IMR-90 (cell line): Measurements from ENCODE around the gene EME2. TPM values are rescaled to one million over a fixed set of nuclear protein-coding genes. Genes with fewer than 3 reads are reported as not detected.

Experiments used
- ATAC-seq: fragments of 200-7000 bp; cut with Tn5 transposase; 2 replicates; pipeline ENCODE4 v1.9.1; 2020; ENCODE audit warnings: low read depth, mild to moderate bottlenecking, moderate library complexity
- BruUV-seq: library from RNA; stranded (reverse); fragments of 400-500 nt; replicated peaks from 2 replicates; lab custom pipeline; 2021; lab: Mats Ljungman, UMichigan
- CTCF ChIA-PET: fragments of 300-600 bp; formaldehyde crosslinking; extraction: SDS; loops from one replicate; lab custom pipeline; 2021; ENCODE audit warnings: antibody characterized with exemption; lab: Yijun Ruan, JAX
- POLR2A ChIA-PET: fragments of 300-600 bp; sonication (Branson Sonifier 250); formaldehyde crosslinking; loops from one replicate; lab custom pipeline; 2022; ENCODE audit warnings: antibody characterized with exemption; ENCODE audit not compliant: unreplicated experiment; lab: Charles Lee
- DNase-seq: peaks from one replicate; pipeline ENCODE4 v3.0.0; 2013
- H2AFZ ChIP-seq: replicated peaks from 2 replicates; pipeline ENCODE3; 2013; ENCODE audit warnings: low read length, mild to moderate bottlenecking; ENCODE audit not compliant: poor library complexity
- H2AK5ac ChIP-seq: 2 replicates; pipeline ENCODE4 v1.6.1; 2013; ENCODE audit warnings: low read depth, low read length, inconsistent platforms
- H2AK9ac ChIP-seq: replicated peaks from 2 replicates; pipeline ENCODE3; 2013; ENCODE audit warnings: mild to moderate bottlenecking, low read depth, low read length, moderate library complexity; ENCODE audit not compliant: poor library complexity
- H2BK120ac ChIP-seq: 2 replicates; pipeline ENCODE4 v1.6.1; 2013; ENCODE audit warnings: low read depth, low read length, inconsistent platforms
- H2BK15ac ChIP-seq: 3 replicates; pipeline ENCODE4 v1.6.1; 2013; ENCODE audit warnings: low read depth, low read length, inconsistent platforms
- H2BK20ac ChIP-seq: 2 replicates; pipeline ENCODE4 v1.6.1; 2013; ENCODE audit warnings: low read depth, mild to moderate bottlenecking, inconsistent platforms, low read length, moderate library complexity
- H2BK5ac ChIP-seq: 2 replicates; pipeline ENCODE4 v1.6.1; 2013; ENCODE audit warnings: mild to moderate bottlenecking, low read depth, low read length, inconsistent platforms; ENCODE audit not compliant: poor library complexity, severe bottlenecking
- H3K14ac ChIP-seq: replicated peaks from 2 replicates; pipeline ENCODE4 v1.6.1; 2013; ENCODE audit warnings: low read depth, low read length, inconsistent platforms
- H3K18ac ChIP-seq: 2 replicates; pipeline ENCODE4 v1.6.1; 2013; ENCODE audit warnings: low read depth, low read length, control low read depth
- H3K23ac ChIP-seq: 2 replicates; pipeline ENCODE4 v1.6.1; 2013; ENCODE audit warnings: low read depth, low read length, inconsistent platforms
- H3K27ac ChIP-seq: 2 replicates; pipeline ENCODE4 v1.5.1; 2013; ENCODE audit warnings: mild to moderate bottlenecking, control low read depth, low read length; ENCODE audit not compliant: insufficient read depth
- H3K27me3 ChIP-seq: 2 replicates; pipeline ENCODE4 v1.6.1; 2013; ENCODE audit warnings: low read length; ENCODE audit not compliant: control insufficient read depth, insufficient read depth
- H3K36me3 ChIP-seq: 2 replicates; pipeline ENCODE4 v1.6.1; 2013; ENCODE audit warnings: low read length, mixed read lengths; ENCODE audit not compliant: control insufficient read depth, insufficient read depth
- H3K4ac ChIP-seq: 2 replicates; pipeline ENCODE4 v1.6.1; 2013; ENCODE audit warnings: low read depth, low read length, inconsistent platforms
- H3K4me1 ChIP-seq: 2 replicates; pipeline ENCODE4 v1.6.1; 2013; ENCODE audit warnings: low read length, mixed read lengths; ENCODE audit not compliant: control insufficient read depth, insufficient read depth
- H3K4me2 ChIP-seq: 2 replicates; pipeline ENCODE4 v1.6.1; 2013; ENCODE audit warnings: low read depth, mild to moderate bottlenecking, control low read depth, low read length, moderate library complexity
- H3K4me3 ChIP-seq: 2 replicates; pipeline ENCODE4 v1.5.1; 2013; ENCODE audit warnings: low read depth, mild to moderate bottlenecking, control low read depth, low read length, moderate library complexity; ENCODE audit not compliant: insufficient read depth
- H3K56ac ChIP-seq: 2 replicates; pipeline ENCODE4 v1.6.1; 2013; ENCODE audit warnings: low read length, inconsistent platforms; ENCODE audit not compliant: insufficient read depth; ENCODE audit errors: extremely low read depth
- H3K79me1 ChIP-seq, 2 experiments: 2 replicates each; pipeline ENCODE4 v1.6.1; 2013; ENCODE audit warnings: low read length in 2 of 2, inconsistent platforms in 1 of 2, low read depth in 1 of 2
- H3K9ac ChIP-seq: 2 replicates; pipeline ENCODE4 v1.6.1; 2013; ENCODE audit warnings: low read depth, low read length, control low read depth
- H3K9me1 ChIP-seq: 2 replicates; pipeline ENCODE4 v1.6.1; 2013; ENCODE audit warnings: low read length, inconsistent platforms; ENCODE audit not compliant: insufficient read depth
- H3K9me3 ChIP-seq: 2 replicates; pipeline ENCODE4 v1.6.1; 2013; ENCODE audit warnings: low read length; ENCODE audit not compliant: control insufficient read depth, insufficient read depth
- H4K20me1 ChIP-seq: 2 replicates; pipeline ENCODE4 v1.6.1; 2013; ENCODE audit warnings: low read length, inconsistent platforms; ENCODE audit not compliant: insufficient read depth
- H4K5ac ChIP-seq: 2 replicates; pipeline ENCODE4 v1.6.1; 2013; ENCODE audit warnings: mild to moderate bottlenecking, low read depth, low read length, control low read depth
- H4K8ac ChIP-seq, 2 experiments: 2 replicates each; pipeline ENCODE4 v1.6.1; 2013; ENCODE audit warnings: low read depth in 2 of 2, low read length in 2 of 2, control low read depth in 1 of 2, inconsistent platforms in 1 of 2
- H4K91ac ChIP-seq: 2 replicates; pipeline ENCODE4 v1.6.1; 2013; ENCODE audit warnings: low read depth, low read length, inconsistent platforms; ENCODE audit not compliant: insufficient read depth
- BHLHE40 ChIP-seq: fragments of 150-350 bp; IDR thresholded peaks from 2 replicates; pipeline ENCODE4 v1.6.1; 2016; ENCODE audit warnings: mild to moderate bottlenecking, low read depth, low read length
- CHD1 ChIP-seq: IDR thresholded peaks from 2 replicates; pipeline ENCODE4 v1.6.1; 2012; ENCODE audit warnings: low read depth, low read length, improper control_type of control experiment
- FOS ChIP-seq: fragments of 150-350 bp; IDR thresholded peaks from 2 replicates; pipeline ENCODE4 v1.6.1; 2016; ENCODE audit warnings: low read depth, low read length
- MAFK ChIP-seq: IDR thresholded peaks from 2 replicates; pipeline ENCODE4 v1.6.1; 2012; ENCODE audit warnings: low read depth, low read length, improper control_type of control experiment
- MAZ ChIP-seq: IDR thresholded peaks from 2 replicates; pipeline ENCODE4 v1.6.1; 2012; ENCODE audit warnings: low read depth, mild to moderate bottlenecking, low read length, improper control_type of control experiment, moderate library complexity, borderline replicate concordance
- NFE2L2 ChIP-seq: fragments of 150-350 bp; IDR thresholded peaks from 2 replicates; pipeline ENCODE4 v1.6.1; 2016; ENCODE audit warnings: low read depth, mild to moderate bottlenecking, low read length
- POLR2A ChIP-seq: IDR thresholded peaks from 2 replicates; pipeline ENCODE4 v1.6.1; 2012; ENCODE audit warnings: mild to moderate bottlenecking, low read depth, low read length
- RAD21 ChIP-seq: IDR thresholded peaks from 2 replicates; pipeline ENCODE4 v1.6.1; 2012; ENCODE audit warnings: low read length, improper control_type of control experiment
- RCOR1 ChIP-seq: IDR thresholded peaks from 2 replicates; pipeline ENCODE4 v1.6.1; 2012; ENCODE audit warnings: mild to moderate bottlenecking, low read length, improper control_type of control experiment; ENCODE audit not compliant: insufficient replicate concordance
- RFX5 ChIP-seq: IDR thresholded peaks from 2 replicates; pipeline ENCODE4 v1.8.0; 2012; ENCODE audit warnings: low read depth, mild to moderate bottlenecking, low read length, moderate library complexity
- WGBS, 2 experiments: methylation state at CpG; one replicate each; pipeline versions ENCODE4 v1.1.5 to v1.1.7; 2013; ENCODE audit warnings: missing lambda C conversion rate in 2 of 2; ENCODE audit not compliant: insufficient read length in 1 of 2; ENCODE audit errors: extremely low coverage in 2 of 2; 5-methylcytosine and 5-hydroxymethylcytosine counted together
- dilution Hi-C: fragments of 300-500 bp; cut with HindIII; formaldehyde crosslinking; loops from one replicate; pipeline ENCODE4 v1.14.3; 2018; ENCODE audit warnings: low sequenced_read_pairs; ENCODE audit not compliant: unreplicated experiment
- in situ Hi-C: fragments of 300-500 bp; cut with MboI; formaldehyde crosslinking; loops from 3 replicates; pipeline ENCODE4 v1.14.3; 2019; ENCODE audit warnings: low sequenced_read_pairs, inconsistent platforms, mixed read lengths
- intact Hi-C: fragments of 100-400 bp; cut with micrococcal nuclease; formaldehyde crosslinking; loops from 2 replicates; pipeline ENCODE4 v1.10.0; 2022
- polyA plus RNA-seq, 3 experiments: library from polyadenylated mRNA; depleted of rRNA; stranded (reverse); fragments of >200 nt; gene quantifications; 2 replicates each; pipeline ENCODE4 v1.2.3, GENCODE V29; 2012; ENCODE audit warnings: low replicate concordance in 1 of 3
- total RNA-seq: library from RNA; depleted of rRNA; stranded (reverse); fragments of >200 nt; gene quantifications from 2 replicates; pipeline ENCODE4 v1.2.3, GENCODE V29; 2012

The EME2 gene
- total and polyA plus RNA-seq, 2 of the 4 experiments (the other 2 are of a cell fraction) = 1.3 to 9.6 TPM

DNA sequence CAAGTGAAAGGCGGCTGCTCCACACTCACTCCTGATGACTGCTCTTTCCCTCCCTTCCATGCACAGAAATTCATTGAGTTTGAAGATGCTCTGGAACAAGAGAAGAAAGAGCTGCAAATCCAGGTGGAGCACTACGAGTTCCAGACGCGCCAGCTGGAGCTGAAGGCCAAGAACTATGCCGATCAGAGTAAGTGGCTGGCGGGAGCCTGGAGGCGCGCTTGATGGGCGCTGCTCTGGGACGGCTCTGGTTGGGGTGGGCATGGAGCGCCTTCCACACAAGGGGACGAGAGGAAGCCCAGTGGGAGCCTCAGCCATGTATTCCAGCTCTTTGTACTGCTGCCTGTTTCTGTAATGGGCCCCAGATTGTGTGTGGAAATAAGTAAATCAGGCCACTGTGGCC, 48.1 kb upstream of the EME2 start:
- TF ChIP-seq MAZ = no peak
- no peak for TF ChIP-seq RAD21
- no peak for TF ChIP-seq MAFK
- TF ChIP-seq BHLHE40 = no peak
- TF ChIP-seq FOS = no peak
- TF ChIP-seq POLR2A = no peak
- TF ChIP-seq RCOR1 = no peak
- TF ChIP-seq RFX5 = no peak
- no peak for TF ChIP-seq NFE2L2
- TF ChIP-seq CHD1 = no peak
- no peak overlapping the region for H4K8ac ChIP-seq
- H3K23ac ChIP-seq = no peak overlapping the region
- H3K4me2 ChIP-seq = no peak overlapping the region
- no peak for ATAC-seq
- H3K9me1 ChIP-seq = peaks cover 8% of the 10 kb centered on the region
- no peak overlapping the region for H2AK9ac ChIP-seq
- in situ Hi-C loops = no loop called here
- no peaks in the 10 kb centered on the region for H3K27me3 ChIP-seq
- no peak overlapping the region for H3K18ac ChIP-seq
- dilution Hi-C loops = no loop called here
- peaks cover 21 to 73% of the 10 kb centered on the region in 2 experiments for H3K79me1 ChIP-seq
- intact Hi-C loops = no loop called here
- H3K4me3 ChIP-seq = no peak overlapping the region
- H4K20me1 ChIP-seq = peaks cover 55% of the 10 kb centered on the region
- no peak overlapping the region for H4K5ac ChIP-seq
- no peak for DNase-seq
- no peak overlapping the region for H3K27ac ChIP-seq
- CTCF ChIA-PET = no interaction called here
- WGBS, 2 experiments = 100% methylated on average over 5 of the region's 12 CpGs; no CpG with 5 or more reads in 1 of the 2 experiments
- H3K36me3 ChIP-seq = peaks cover 36% of the 10 kb centered on the region
- H2BK120ac ChIP-seq = no peak overlapping the region
- H2AFZ ChIP-seq = no peak overlapping the region
- no peak overlapping the region for H2BK5ac ChIP-seq
- BruUV-seq = no TSS peak
- H2BK20ac ChIP-seq = no peak overlapping the region
- POLR2A ChIA-PET = no interaction called here
- H3K14ac ChIP-seq = no peak overlapping the region
- H4K91ac ChIP-seq = no peak overlapping the region
- H3K9me3 ChIP-seq = no peaks in the 10 kb centered on the region
- H3K4me1 ChIP-seq = peaks cover 8% of the 10 kb centered on the region
- no peak overlapping the region for H3K56ac ChIP-seq
- H2BK15ac ChIP-seq = no peak overlapping the region
- H3K4ac ChIP-seq = no peak overlapping the region
- H3K9ac ChIP-seq = no peak overlapping the region
- H2AK5ac ChIP-seq = no peak overlapping the region
